Measurements from ENCODE around the gene WFIKKN1.

The WFIKKN1 gene

GRCh38 chr16:635573-636205 lies 4.9 kb downstream of the WFIKKN1 start:
- in situ Hi-C loops (cut with MboI; ENCODE audit: low sequenced_read_pairs), result no loop called here

- in situ Hi-C loops (cut with MboI; ENCODE audit: low sequenced_read_pairs), result no loop called here
Observed at GRCh38 chr16:636206-637080, 5.7 kb downstream of the WFIKKN1 start, which contains the start of gene METTL26. Gene METTL26 (minus strand): TSS chr16:636305. CDS start chr16:636290, 15 bp downstream.

- in situ Hi-C loops (cut with MboI; ENCODE audit: low sequenced_read_pairs), result no loop called here
Observed at GRCh38 chr16:637081-638018, 6.6 kb downstream of the WFIKKN1 start.

- in situ Hi-C loops (cut with MboI; ENCODE audit: low sequenced_read_pairs), result no loop called here
Observed at GRCh38 chr16:638034-638543, 7.3 kb downstream of the WFIKKN1 start.

GRCh38 chr16:638836-639235 lies 8.1 kb downstream of the WFIKKN1 start:
- in situ Hi-C loops (cut with MboI; ENCODE audit: low sequenced_read_pairs), result no loop called here

- in situ Hi-C loops (cut with MboI; ENCODE audit: low sequenced_read_pairs), result no loop called here
Observed at GRCh38 chr16:640614-641013, 9.8 kb downstream of the WFIKKN1 start.

GRCh38 chr16:641326-642188 lies 10.8 kb downstream of the WFIKKN1 start, which contains the start of gene MCRIP2:
Gene MCRIP2 (plus strand): TSS chr16:641828. CDS start chr16:641992, 164 bp downstream.
- in situ Hi-C loops (cut with MboI; ENCODE audit: low sequenced_read_pairs), result no loop called here

GRCh38 chr16:642189-643049 lies 11.6 kb downstream of the WFIKKN1 start:
- in situ Hi-C loops (cut with MboI; ENCODE audit: low sequenced_read_pairs), result no loop called here

GRCh38 chr16:643050-643368 lies 12.2 kb downstream of the WFIKKN1 start:
- in situ Hi-C loops (cut with MboI; ENCODE audit: low sequenced_read_pairs), result no loop called here

- in situ Hi-C loops (cut with MboI; ENCODE audit: low sequenced_read_pairs), result no loop called here
Observed at GRCh38 chr16:644556-644955, 13.8 kb downstream of the WFIKKN1 start.

GRCh38 chr16:645852-646678 lies 15.3 kb downstream of the WFIKKN1 start:
- in situ Hi-C loops (cut with MboI; ENCODE audit: low sequenced_read_pairs), result no loop called here

- in situ Hi-C loops (cut with MboI; ENCODE audit: low sequenced_read_pairs), result no loop called here
Observed at GRCh38 chr16:646679-647172, 15.9 kb downstream of the WFIKKN1 start.

GRCh38 chr16:647173-647902 lies 16.6 kb downstream of the WFIKKN1 start:
- in situ Hi-C loops (cut with MboI; ENCODE audit: low sequenced_read_pairs), result no loop called here

- in situ Hi-C loops (cut with MboI; ENCODE audit: low sequenced_read_pairs), result no loop called here
Observed at GRCh38 chr16:648071-648780, 17.4 kb downstream of the WFIKKN1 start.

GRCh38 chr16:648781-649589 lies 18.2 kb downstream of the WFIKKN1 start, which contains the start of gene WDR90:
Gene WDR90 (plus strand): TSS chr16:649365. CDS start chr16:649417, 52 bp downstream.
- in situ Hi-C loops (cut with MboI; ENCODE audit: low sequenced_read_pairs), result no loop called here

- in situ Hi-C loops (cut with MboI; ENCODE audit: low sequenced_read_pairs), result no loop called here
Observed at GRCh38 chr16:649631-650030, 18.8 kb downstream of the WFIKKN1 start.

Measured in HL-60/S4 treated with retinoic acid at 250 ng/mL for 4 days and 3 days (cell line).